Common myeloid progenitor, CD34-positive (primary cell): ENCODE measurements around the gene HES7.
A peak's percentile ranks its signal among the peaks of the same experiment; 100 is the strongest.

Experiments
- CTCF ChIA-PET: fragments of 350-600 bp; sonication (Branson Sonifier 250); formaldehyde crosslinking; loops from one replicate; lab custom pipeline; 2021; ENCODE audit warnings: antibody characterized with exemption; lab: Charles Lee
- POLR2A ChIA-PET: fragments of 350-600 bp; sonication (Branson Sonifier 250); formaldehyde crosslinking; loops from one replicate; lab custom pipeline; 2021; ENCODE audit warnings: antibody characterized with exemption; lab: Charles Lee
- DNase-seq, 3 donors: peaks; one replicate each; pipeline versions ENCODE4 v3.0.0 to v3.0.0-alpha.2; 2013
- H3K27ac ChIP-seq, 2 experiments: 1 replicate in 1 of 2; 2 replicates in 1 of 2; pipeline ENCODE4 v1.7.0; 2013; ENCODE audit warnings: inconsistent platforms in 2 of 2, low read length in 2 of 2, mild to moderate bottlenecking in 2 of 2, low read depth in 1 of 2, moderate library complexity in 1 of 2; ENCODE audit not compliant: severe bottlenecking in 2 of 2, insufficient read depth in 1 of 2, poor library complexity in 1 of 2
- H3K27me3 ChIP-seq, 5 experiments: replicated peaks in 2 of 5; 1 replicate in 3 of 5; 2 replicates in 2 of 5; pipeline versions ENCODE4 v1.6.1 to v1.7.0; 2013; ENCODE audit warnings: low read length in 4 of 5, mild to moderate bottlenecking in 2 of 5, moderate library complexity in 2 of 5, inconsistent platforms in 1 of 5; ENCODE audit not compliant: insufficient read depth in 5 of 5, control insufficient read depth in 4 of 5
- H3K36me3 ChIP-seq, 4 experiments: 1 replicate in 2 of 4; 2 replicates in 2 of 4; pipeline versions ENCODE4 v1.6.1 to v1.7.0; 2013; ENCODE audit warnings: low read length in 3 of 4, control low read depth in 1 of 4, mild to moderate bottlenecking in 1 of 4; ENCODE audit not compliant: control insufficient read depth in 4 of 4, insufficient read depth in 4 of 4
- H3K4me1 ChIP-seq, 4 experiments: 1 replicate in 3 of 4; 2 replicates in 1 of 4; pipeline versions ENCODE4 v1.6.1 to v1.7.1; 2013; ENCODE audit warnings: low read length in 3 of 4, mild to moderate bottlenecking in 3 of 4, control low read depth in 1 of 4, inconsistent platforms in 1 of 4, moderate library complexity in 1 of 4; ENCODE audit not compliant: control insufficient read depth in 4 of 4, insufficient read depth in 4 of 4; ENCODE audit errors: control extremely low read depth in 1 of 4
- H3K4me3 ChIP-seq, 7 experiments: 1 replicate in 4 of 7; 2 replicates in 3 of 7; pipeline versions ENCODE4 v1.5.1 to v1.7.0; 2013; ENCODE audit warnings: mild to moderate bottlenecking in 7 of 7, low read length in 6 of 7, moderate library complexity in 6 of 7, inconsistent platforms in 2 of 7, low read depth in 2 of 7, control low read depth in 1 of 7; ENCODE audit not compliant: insufficient read depth in 4 of 7, control insufficient read depth in 1 of 7; ENCODE audit errors: extremely low read depth in 1 of 7
- H3K9me3 ChIP-seq, 5 experiments: 1 replicate in 4 of 5; 2 replicates in 1 of 5; pipeline versions ENCODE4 v1.6.1 to v1.7.1; 2013; ENCODE audit warnings: low read length in 4 of 5, mild to moderate bottlenecking in 2 of 5, inconsistent platforms in 1 of 5, low read depth in 1 of 5, moderate library complexity in 1 of 5; ENCODE audit not compliant: control insufficient read depth in 4 of 5, insufficient read depth in 2 of 5; ENCODE audit errors: control extremely low read depth in 1 of 5
- WGBS: methylation state at CpG from one replicate; pipeline ENCODE4 v1.1.5; 2013; ENCODE audit not compliant: insufficient coverage; 5-methylcytosine and 5-hydroxymethylcytosine counted together

The HES7 gene

DNA sequence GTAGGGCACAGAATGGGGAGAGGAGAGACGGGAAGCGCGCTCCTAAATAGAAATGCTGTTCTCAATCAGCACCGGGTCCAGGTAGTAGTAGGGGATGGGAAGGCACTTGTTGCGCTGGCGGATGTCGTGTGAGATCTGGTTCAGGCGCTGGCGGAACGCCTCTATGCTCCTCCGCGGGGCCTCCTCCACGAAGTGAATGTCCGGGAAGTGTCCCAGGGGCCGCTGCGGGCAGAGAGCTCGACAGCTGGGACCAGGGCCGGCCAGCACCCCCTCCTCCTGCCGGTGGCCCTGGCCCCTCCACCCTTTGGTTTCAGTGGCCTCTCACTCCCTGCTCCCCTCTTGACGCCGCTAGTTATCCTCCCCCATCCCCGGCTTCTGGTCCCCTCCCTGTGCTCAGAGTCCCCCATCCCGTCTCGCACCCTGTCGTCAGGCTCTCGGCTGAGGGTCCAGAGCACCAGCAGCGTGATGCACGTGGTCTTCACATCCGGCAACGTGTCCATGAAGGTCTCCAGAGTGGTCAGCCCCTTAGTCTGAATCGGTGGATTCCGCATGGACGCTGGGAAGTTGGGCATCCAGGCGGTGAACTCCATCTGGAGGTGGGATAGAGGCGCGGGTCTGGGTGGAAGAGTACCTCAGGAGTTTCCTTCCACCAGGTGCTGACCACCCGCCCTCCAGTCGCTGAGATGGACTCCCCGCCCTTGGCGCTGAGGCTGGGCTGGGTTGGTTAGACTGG is 51.0 kb downstream of the HES7 start:
- Histone ChIP-seq H3K4me3 (peak overlapping the region in 4 of 7 experiments; percentile 10 to 63 (median 54)), H3K4me1 (peaks cover 0 to 21% (median 17%) of the 10 kb centered on the region in 4 experiments), H3K36me3 (no peaks in the 10 kb centered on the region), H3K9me3 (no peaks in the 10 kb centered on the region), H3K27me3 (peaks cover 0 to 49% (median 33%) of the 10 kb centered on the region in 5 experiments), H3K27ac (no peak overlapping the region)
- 2% methylated on average over 26 of the region's 40 CpGs for WGBS
- ChIA-PET POLR2A (interaction anchor here (1.4 kb wide), 1 partner anchor 46 kb away, joined by 4 read pairs; no protein-coding TSS in a partner anchor), CTCF (interaction anchor here (1.1 to 13.0 kb wide), 12 partner anchors 10 to 89 kb away, joined by 3 to 216 read pairs (median 10); partner anchors contain the start of genes ALOX12B and ALOXE3)
- DNase-seq: peak in 1 of 3 donors; percentile 36

DNA sequence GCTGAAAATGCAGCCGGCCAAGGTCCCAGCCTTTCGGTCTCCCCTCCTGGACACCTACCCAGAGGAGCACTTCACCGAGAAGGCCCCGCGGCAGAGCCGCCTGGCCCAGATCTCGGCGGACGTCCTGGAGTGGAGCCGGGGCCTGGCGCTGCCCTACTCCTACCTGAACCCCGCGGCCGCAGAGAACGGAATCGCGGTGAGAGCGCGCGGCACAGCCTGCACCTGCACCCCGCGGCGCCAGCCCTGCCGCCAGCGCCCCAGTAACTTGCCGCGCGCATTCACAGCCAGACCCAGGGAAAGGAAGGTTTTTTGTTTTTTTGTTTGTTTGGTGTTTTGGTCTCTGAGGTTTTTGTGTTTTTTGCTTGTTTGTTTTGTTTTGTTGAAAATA is 51.6 kb downstream of the HES7 start:
- DNase-seq: no peak
- 18% methylated on average over 23 of the region's 28 CpGs for WGBS
- peak overlapping the region in 3 of 7 experiments; percentile 50 to 63 (median 58) for H3K4me3 ChIP-seq
- H3K27ac ChIP-seq: no peak overlapping the region
- no peaks in the 10 kb centered on the region for H3K36me3 ChIP-seq
- peaks cover 0 to 49% (median 33%) of the 10 kb centered on the region in 5 experiments for H3K27me3 ChIP-seq
- no peaks in the 10 kb centered on the region for H3K9me3 ChIP-seq
- POLR2A ChIA-PET: no interaction called here
- CTCF ChIA-PET: interaction anchor here (4.7 to 12.5 kb wide), 2 partner anchors 12 to 38 kb away, joined by 36 to 216 read pairs; no protein-coding TSS in a partner anchor
- peaks cover 0 to 21% (median 17%) of the 10 kb centered on the region in 4 experiments for H3K4me1 ChIP-seq

DNA sequence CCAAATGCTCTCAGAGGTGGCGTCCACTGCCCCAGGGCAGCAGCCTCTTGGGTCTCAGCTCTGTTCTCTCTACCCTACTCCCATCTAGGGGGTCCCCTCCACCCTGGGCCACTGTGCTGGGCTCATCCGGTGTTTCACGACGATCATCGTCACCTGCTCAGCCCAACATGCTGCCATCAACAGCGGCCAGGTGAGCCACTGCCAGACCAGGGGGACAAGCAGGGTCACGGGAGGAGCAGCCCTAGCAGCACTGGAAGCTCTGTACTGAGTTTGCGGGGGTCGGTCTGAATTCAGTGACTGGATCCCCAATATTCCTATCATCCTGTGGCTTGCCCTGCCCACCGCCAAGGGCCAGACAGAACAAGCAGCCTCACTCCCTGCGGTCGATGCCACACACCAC is 52.4 kb downstream of the HES7 start:
- DNase-seq: no peak
- WGBS: 98% methylated on average over 9 of the region's 12 CpGs
- POLR2A ChIA-PET: no interaction called here
- Histone ChIP-seq H3K36me3 (no peaks in the 10 kb centered on the region), H3K27ac (no peak overlapping the region), H3K27me3 (peaks cover 0 to 49% (median 33%) of the 10 kb centered on the region in 5 experiments), H3K4me1 (peaks cover 0 to 21% (median 17%) of the 10 kb centered on the region in 4 experiments), H3K4me3 (no peak overlapping the region), H3K9me3 (no peaks in the 10 kb centered on the region)
- CTCF ChIA-PET: interaction anchor here (1.1 to 12.5 kb wide), 7 partner anchors 7 to 66 kb away, joined by 3 to 216 read pairs (median 5); no protein-coding TSS in a partner anchor
